ENCODE results near the gene CST6. TPM values are rescaled to one million over a fixed set of nuclear protein-coding genes. Genes with fewer than 3 reads are reported as not detected.

CST6 gene
- total RNA-seq, 2 donors from 2014 or later, result 2.1 to 4.2 TPM

GRCh38 chr11:66036334-66036710 lies 24.5 kb downstream of the CST6 start:
- no peaks in the 10 kb centered on the region for H3K36me3 ChIP-seq (ENCODE audit: control insufficient read depth, insufficient read depth, low read length)
- DNase-seq, result no peak
- H3K27ac ChIP-seq (ENCODE audit: low read depth, low read length), result no peak overlapping the region
- no peaks in the 10 kb centered on the region for H3K27me3 ChIP-seq (ENCODE audit: control insufficient read depth, insufficient read depth, low read length, poor library complexity, severe bottlenecking)
- H3K9me3 Mint-ChIP-seq, result peaks cover 18% of the 10 kb centered on the region
- peaks cover 19% of the 10 kb centered on the region for H3K27me3 Mint-ChIP-seq (ENCODE audit: insufficient read depth)
- no peak overlapping the region for H3K4me3 ChIP-seq (ENCODE audit: low read length)
- no peaks in the 10 kb centered on the region for H3K36me3 Mint-ChIP-seq (ENCODE audit: low read depth)
- WGBS, 2 experiments (ENCODE audit: insufficient coverage in 1 of 2, insufficient read length in 1 of 2), result 87 to 92% methylated on average over 4 to 5 of the region's 5 CpGs
- no peak overlapping the region for H3K4me3 Mint-ChIP-seq
- TF ChIP-seq CTCF (conservative IDR thresholded peaks at IDR 0.05), result no peak
- no peak overlapping the region for H3K9ac ChIP-seq (ENCODE audit: extremely low read depth, low read length, poor library complexity, severe bottlenecking)
- H3K9me3 ChIP-seq (ENCODE audit: control insufficient read depth, low read length), result no peaks in the 10 kb centered on the region
- no peaks in the 10 kb centered on the region for H3K4me1 ChIP-seq (ENCODE audit: control insufficient read depth, insufficient read depth, low read length)
- no peak overlapping the region for H3K27ac Mint-ChIP-seq
- H3K4me1 Mint-ChIP-seq, result no peaks in the 10 kb centered on the region

- TF ChIP-seq CTCF (conservative IDR thresholded peaks at IDR 0.05), result no peak
- WGBS, 2 experiments (ENCODE audit: insufficient coverage in 1 of 2, insufficient read length in 1 of 2), result 86 to 90% methylated on average over 3 of the region's 3 CpGs
- Mint-ChIP-seq H3K9me3 (peaks cover 18% of the 10 kb centered on the region), H3K4me3 (no peak overlapping the region), H3K27me3 (ENCODE audit: insufficient read depth) (peaks cover 17% of the 10 kb centered on the region), H3K4me1 (no peaks in the 10 kb centered on the region), H3K27ac (no peak overlapping the region), H3K36me3 (ENCODE audit: low read depth) (peaks cover 5% of the 10 kb centered on the region)
- Histone ChIP-seq H3K27ac (ENCODE audit: low read depth, low read length) (no peak overlapping the region), H3K27me3 (ENCODE audit: control insufficient read depth, insufficient read depth, low read length, poor library complexity, severe bottlenecking) (no peaks in the 10 kb centered on the region), H3K9me3 (ENCODE audit: control insufficient read depth, low read length) (no peaks in the 10 kb centered on the region), H3K4me1 (ENCODE audit: control insufficient read depth, insufficient read depth, low read length) (no peaks in the 10 kb centered on the region), H3K9ac (ENCODE audit: extremely low read depth, low read length, poor library complexity, severe bottlenecking) (no peak overlapping the region), H3K4me3 (ENCODE audit: low read length) (no peak overlapping the region), H3K36me3 (ENCODE audit: control insufficient read depth, insufficient read depth, low read length) (no peaks in the 10 kb centered on the region)
- no peak for DNase-seq
These were observed 25.5 kb downstream of the CST6 start for GRCh38 chr11:66037327-66037726.

- H3K4me1 Mint-ChIP-seq, result peaks cover 3% of the 10 kb centered on the region
- H3K27me3 Mint-ChIP-seq (ENCODE audit: insufficient read depth), result peaks cover 14% of the 10 kb centered on the region
- no peak for TF ChIP-seq CTCF (conservative IDR thresholded peaks at IDR 0.05)
- Histone ChIP-seq H3K9me3 (ENCODE audit: control insufficient read depth, low read length) (no peaks in the 10 kb centered on the region), H3K9ac (ENCODE audit: extremely low read depth, low read length, poor library complexity, severe bottlenecking) (no peak overlapping the region), H3K4me1 (ENCODE audit: control insufficient read depth, insufficient read depth, low read length) (no peaks in the 10 kb centered on the region), H3K27me3 (ENCODE audit: control insufficient read depth, insufficient read depth, low read length, poor library complexity, severe bottlenecking) (no peaks in the 10 kb centered on the region), H3K27ac (ENCODE audit: low read depth, low read length) (no peak overlapping the region), H3K36me3 (ENCODE audit: control insufficient read depth, insufficient read depth, low read length) (no peaks in the 10 kb centered on the region), H3K4me3 (ENCODE audit: low read length) (no peak overlapping the region)
- WGBS, 2 experiments (ENCODE audit: insufficient coverage in 1 of 2, insufficient read length in 1 of 2), result 89 to 93% methylated on average over 3 of the region's 3 CpGs
- no peak for DNase-seq
- H3K36me3 Mint-ChIP-seq (ENCODE audit: low read depth), result peaks cover 15% of the 10 kb centered on the region
- H3K27ac Mint-ChIP-seq, result no peak overlapping the region
- peaks cover 18% of the 10 kb centered on the region for H3K9me3 Mint-ChIP-seq
- H3K4me3 Mint-ChIP-seq, result no peak overlapping the region
These were observed 28.0 kb downstream of the CST6 start for GRCh38 chr11:66039765-66040164.

Data from endodermal cell (in vitro differentiated cells).